GM12878 (cell line): ENCODE results near the gene WFIKKN1.

Experiments used
- CHD1 ChIP-seq: IDR thresholded peaks from 2 replicates; pipeline ENCODE4 v1.6.1; 2012; ENCODE audit warnings: low read depth, low read length, improper control_type of control experiment
- ETV6 ChIP-seq, 2 experiments: fragments of 450-650 bp in 1 of 2; IDR thresholded peaks in 1 of 2; conservative IDR thresholded peaks in 1 of 2; 2 replicates each; pipeline ENCODE4 v1.6.1; 2014; ENCODE audit warnings: antibody characterized with exemption in 1 of 2, borderline replicate concordance in 1 of 2, low read depth in 1 of 2, mild to moderate bottlenecking in 1 of 2, moderate library complexity in 1 of 2
- EZH2 ChIP-seq: IDR thresholded peaks from 2 replicates; pipeline ENCODE4 v1.6.1; 2012; ENCODE audit warnings: low read depth, mild to moderate bottlenecking, control low read depth, inconsistent platforms, low read length, borderline replicate concordance; ENCODE audit not compliant: control insufficient read depth
- HDGF ChIP-seq: fragments of 450-650 bp; IDR thresholded peaks from 2 replicates; pipeline ENCODE4 v1.6.1; 2016; ENCODE audit warnings: antibody characterized with exemption
- MTA3 ChIP-seq: IDR thresholded peaks from 2 replicates; pipeline ENCODE4 v1.6.1; 2012; ENCODE audit warnings: low read length, inconsistent platforms, borderline replicate concordance
- RCOR1 ChIP-seq: conservative IDR thresholded peaks from 2 replicates; pipeline ENCODE4 v1.6.1; 2012; ENCODE audit warnings: low read depth, low read length, improper control_type of control experiment
- SMARCA5 ChIP-seq: fragments of 450-650 bp; IDR thresholded peaks from 2 replicates; pipeline ENCODE4 v1.6.1; 2017; ENCODE audit warnings: mild to moderate bottlenecking
- SPI1 ChIP-seq: IDR thresholded peaks from 2 replicates; pipeline ENCODE4 v1.6.1; 2011; ENCODE audit warnings: low read depth, mild to moderate bottlenecking, low read length, moderate library complexity, borderline replicate concordance; ENCODE audit not compliant: insufficient read depth
- YY1 ChIP-seq: IDR thresholded peaks from 2 replicates; pipeline ENCODE4 v1.6.1; 2011; ENCODE audit warnings: low read depth, mild to moderate bottlenecking, low read length
- TF ChIP-seq, protein P1 (sequence below), 3 experiments: IDR thresholded peaks in 2 of 3; conservative IDR thresholded peaks in 1 of 3; 2 replicates each; pipeline ENCODE4 v1.5.1; 2011; ENCODE audit warnings: low read depth in 3 of 3, low read length in 3 of 3, mild to moderate bottlenecking in 3 of 3, control low read depth in 2 of 3, moderate library complexity in 2 of 3, inconsistent platforms in 1 of 3, mixed read lengths in 1 of 3; ENCODE audit not compliant: control insufficient read depth in 2 of 3, insufficient read depth in 1 of 3; ENCODE audit errors: extremely low read depth in 1 of 3

DNA sequence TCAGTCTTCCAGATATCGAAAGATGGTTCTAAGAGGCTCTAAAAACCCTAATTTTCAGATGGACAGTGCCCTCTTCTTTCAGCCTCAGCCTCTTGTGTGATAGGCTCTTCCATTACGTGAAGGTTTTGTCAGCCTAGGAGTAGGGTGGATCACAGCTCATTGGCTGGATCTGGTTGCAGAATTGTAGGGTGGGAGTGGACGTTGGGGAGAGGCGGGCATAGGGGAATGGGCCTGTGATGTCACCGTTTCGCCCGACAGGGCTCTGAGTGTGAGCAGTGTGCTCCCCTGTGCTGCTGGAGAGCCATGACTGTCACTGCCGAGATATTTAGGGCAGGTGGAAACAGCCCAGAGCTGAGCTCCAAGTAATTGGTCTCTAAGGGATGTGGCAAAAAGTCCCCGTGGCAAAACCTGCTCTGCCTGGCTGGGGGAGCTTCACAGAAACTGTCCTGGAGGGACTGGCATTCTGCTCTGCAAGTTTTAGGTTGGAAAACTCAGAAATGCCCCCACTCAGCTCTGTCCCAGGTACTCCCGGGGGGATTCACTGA, 6.2 kb upstream of the WFIKKN1 start:
- TF ChIP-seq EZH2 (no peak), SMARCA5 (no peak), HDGF (no peak), ETV6 (conservative IDR thresholded peaks at IDR 0.05 in 1 of 2, IDR thresholded peaks at IDR 0.05 in 1 of 2; ENCODE audit: borderline replicate concordance in 1 of 2, low read depth in 1 of 2) (no peak), MTA3 (no peak), SPI1 (no peak), YY1 (no peak), CHD1 (no peak), RCOR1 (no peak)
- TF ChIP-seq, protein P1, sequence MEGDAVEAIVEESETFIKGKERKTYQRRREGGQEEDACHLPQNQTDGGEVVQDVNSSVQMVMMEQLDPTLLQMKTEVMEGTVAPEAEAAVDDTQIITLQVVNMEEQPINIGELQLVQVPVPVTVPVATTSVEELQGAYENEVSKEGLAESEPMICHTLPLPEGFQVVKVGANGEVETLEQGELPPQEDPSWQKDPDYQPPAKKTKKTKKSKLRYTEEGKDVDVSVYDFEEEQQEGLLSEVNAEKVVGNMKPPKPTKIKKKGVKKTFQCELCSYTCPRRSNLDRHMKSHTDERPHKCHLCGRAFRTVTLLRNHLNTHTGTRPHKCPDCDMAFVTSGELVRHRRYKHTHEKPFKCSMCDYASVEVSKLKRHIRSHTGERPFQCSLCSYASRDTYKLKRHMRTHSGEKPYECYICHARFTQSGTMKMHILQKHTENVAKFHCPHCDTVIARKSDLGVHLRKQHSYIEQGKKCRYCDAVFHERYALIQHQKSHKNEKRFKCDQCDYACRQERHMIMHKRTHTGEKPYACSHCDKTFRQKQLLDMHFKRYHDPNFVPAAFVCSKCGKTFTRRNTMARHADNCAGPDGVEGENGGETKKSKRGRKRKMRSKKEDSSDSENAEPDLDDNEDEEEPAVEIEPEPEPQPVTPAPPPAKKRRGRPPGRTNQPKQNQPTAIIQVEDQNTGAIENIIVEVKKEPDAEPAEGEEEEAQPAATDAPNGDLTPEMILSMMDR (IDR thresholded peaks at IDR 0.05 in 2 of 3, conservative IDR thresholded peaks at IDR 0.05 in 1 of 3; ENCODE audit: control insufficient read depth in 2 of 3, extremely low read depth in 1 of 3, insufficient read depth in 1 of 3, low read depth in 3 of 3, low read length in 3 of 3) = no peak
